ENCODE results near the gene CCDC148.

DNA sequence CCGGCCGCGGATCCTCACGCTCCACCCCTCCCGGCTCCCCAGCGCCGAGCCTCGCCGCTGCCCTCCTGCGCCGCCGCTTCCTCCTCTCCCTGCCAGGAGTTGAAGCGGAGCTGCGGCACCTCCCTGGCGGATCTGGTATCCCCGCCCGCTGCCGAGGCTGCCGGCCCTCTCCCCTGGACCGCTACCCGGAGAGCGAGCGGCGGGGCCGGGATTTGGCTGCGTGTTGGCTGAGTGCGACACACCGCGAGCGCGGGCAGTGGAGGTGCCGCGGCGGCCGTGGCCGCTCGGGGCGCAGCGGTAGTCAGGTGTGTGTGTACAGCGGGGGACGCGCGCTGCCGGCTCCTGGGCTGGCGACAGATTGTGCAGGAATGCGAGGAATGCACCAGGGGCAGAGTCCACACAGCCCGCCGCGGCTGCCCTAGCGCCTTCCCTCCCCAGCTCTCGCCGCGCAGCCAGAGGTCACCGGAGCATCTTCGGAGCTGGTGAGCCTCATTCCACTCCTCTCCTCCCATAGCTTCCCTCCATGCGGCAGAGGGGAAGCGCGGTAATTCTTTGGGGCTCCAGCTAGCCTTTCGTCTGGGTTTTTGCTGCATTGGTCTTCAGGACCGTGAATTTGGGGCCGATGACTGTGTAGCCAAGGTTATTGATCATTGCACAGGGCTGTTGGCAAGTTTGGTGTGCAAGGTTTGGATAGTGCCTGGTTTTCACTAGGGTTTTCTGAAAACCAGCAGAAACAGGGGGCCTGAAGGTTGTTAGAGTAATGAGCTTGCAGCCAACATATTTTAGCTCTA, 1.5 kb upstream of the CCDC148 start:
- TF ChIP-seq, protein P1, sequence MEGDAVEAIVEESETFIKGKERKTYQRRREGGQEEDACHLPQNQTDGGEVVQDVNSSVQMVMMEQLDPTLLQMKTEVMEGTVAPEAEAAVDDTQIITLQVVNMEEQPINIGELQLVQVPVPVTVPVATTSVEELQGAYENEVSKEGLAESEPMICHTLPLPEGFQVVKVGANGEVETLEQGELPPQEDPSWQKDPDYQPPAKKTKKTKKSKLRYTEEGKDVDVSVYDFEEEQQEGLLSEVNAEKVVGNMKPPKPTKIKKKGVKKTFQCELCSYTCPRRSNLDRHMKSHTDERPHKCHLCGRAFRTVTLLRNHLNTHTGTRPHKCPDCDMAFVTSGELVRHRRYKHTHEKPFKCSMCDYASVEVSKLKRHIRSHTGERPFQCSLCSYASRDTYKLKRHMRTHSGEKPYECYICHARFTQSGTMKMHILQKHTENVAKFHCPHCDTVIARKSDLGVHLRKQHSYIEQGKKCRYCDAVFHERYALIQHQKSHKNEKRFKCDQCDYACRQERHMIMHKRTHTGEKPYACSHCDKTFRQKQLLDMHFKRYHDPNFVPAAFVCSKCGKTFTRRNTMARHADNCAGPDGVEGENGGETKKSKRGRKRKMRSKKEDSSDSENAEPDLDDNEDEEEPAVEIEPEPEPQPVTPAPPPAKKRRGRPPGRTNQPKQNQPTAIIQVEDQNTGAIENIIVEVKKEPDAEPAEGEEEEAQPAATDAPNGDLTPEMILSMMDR (IDR thresholded peaks at IDR 0.05; ENCODE audit: insufficient read depth, low read length), result no peak
- TF ChIP-seq GABPA (IDR thresholded peaks at IDR 0.05; ENCODE audit: low read depth), result no peak

Data from HL-60 (cell line).